ENCODE data around the gene SPSB2. TPM values are rescaled to one million over a fixed set of nuclear protein-coding genes. Genes with fewer than 3 reads are reported as not detected.

SPSB2 gene
- total and polyA plus RNA-seq, 9 of the 15 experiments (the other 6 are each of a cell fraction or from before 2014, with no cell fraction given) = 0.10 to 10.6 (median 1.9) TPM

- TF ChIP-seq GTF3C2 (IDR thresholded peaks at IDR 0.05; ENCODE audit: borderline replicate concordance, extremely low read depth, insufficient read length) (no peak), ZBTB1 (CRISPR knock-in tag; IDR thresholded peaks at IDR 0.05; ENCODE audit: borderline replicate concordance, low read depth) (no peak), ZBTB5 (IDR thresholded peaks at IDR 0.05) (no peak), ELF1 (tag; IDR thresholded peaks at IDR 0.05) (peak; percentile 60; the same call in 1 of the 2 replicates), CEBPB (tag; IDR thresholded peaks at IDR 0.05) (no peak), RBBP5 (IDR thresholded peaks at IDR 0.05; ENCODE audit: borderline replicate concordance, insufficient read depth, low read length, poor library complexity, severe bottlenecking) (peak; percentile 58), RFX7 (CRISPR knock-in tag; IDR thresholded peaks at IDR 0.05) (no peak), KLF6 (CRISPR knock-in tag; IDR thresholded peaks at IDR 0.05; ENCODE audit: borderline replicate concordance) (no peak), FOXA1 (IDR thresholded peaks at IDR 0.05; ENCODE audit: borderline replicate concordance) (no peak), TGIF2 (CRISPR knock-in tag; IDR thresholded peaks at IDR 0.05) (no peak), ARID1B (IDR thresholded peaks at IDR 0.05) (0 out of 2 replicates have a peak, but pooled peaks have one; percentile 23), POLR2B (IDR thresholded peaks at IDR 0.05; ENCODE audit: low read depth, partially characterized antibody) (peak; percentile 46), TCFL5 (CRISPR knock-in tag; conservative IDR thresholded peaks at IDR 0.05) (no peak), CHD4 (IDR thresholded peaks at IDR 0.05; ENCODE audit: insufficient read depth, insufficient replicate concordance, low read depth, low read length, poor library complexity, severe bottlenecking) (no peak), POLR2A (conservative IDR thresholded peaks at IDR 0.05) (peak; percentile 75), MYC (IDR thresholded peaks at IDR 0.05; ENCODE audit: low read depth, low read length) (no peak; the same call in 1 of the 2 replicates), MYC (CRISPR knock-in tag; IDR thresholded peaks at IDR 0.05; ENCODE audit: borderline replicate concordance, low read depth) (no peak)
- TF ChIP-seq, protein P1, sequence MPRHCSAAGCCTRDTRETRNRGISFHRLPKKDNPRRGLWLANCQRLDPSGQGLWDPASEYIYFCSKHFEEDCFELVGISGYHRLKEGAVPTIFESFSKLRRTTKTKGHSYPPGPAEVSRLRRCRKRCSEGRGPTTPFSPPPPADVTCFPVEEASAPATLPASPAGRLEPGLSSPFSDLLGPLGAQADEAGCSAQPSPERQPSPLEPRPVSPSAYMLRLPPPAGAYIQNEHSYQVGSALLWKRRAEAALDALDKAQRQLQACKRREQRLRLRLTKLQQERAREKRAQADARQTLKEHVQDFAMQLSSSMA (CRISPR knock-in tag; IDR thresholded peaks at IDR 0.05) = no peak
Observed at GRCh38 chr12:6873094-6874014, at the start of gene SPSB2 (continued).

Measured in K562 (cell line).